RWPE1 (cell line): ENCODE measurements around the gene TMEM125.

ENCODE experiments used
- CTCF ChIA-PET: fragments of 350-600 bp; sonication (Branson Sonifier 250); formaldehyde crosslinking; extraction: SDS; loops from one replicate; lab custom pipeline; 2021; lab: Yijun Ruan, JAX
- POLR2A ChIA-PET: fragments of 400-600 bp; formaldehyde crosslinking; extraction: SDS; loops from one replicate; lab custom pipeline; 2020; ENCODE audit warnings: antibody characterized with exemption; ENCODE audit not compliant: low non-redundant PET; lab: Yijun Ruan, JAX
- DNase-seq: peaks from one replicate; pipeline ENCODE4 v3.0.0; 2012; ENCODE audit warnings: low spot score
- H3K27ac ChIP-seq: fragments of 450-650 bp; 2 replicates; pipeline ENCODE4 v1.5.1; 2017
- TF ChIP-seq, protein P1 (sequence below): fragments of 450-650 bp; conservative IDR thresholded peaks from 2 replicates; pipeline ENCODE4 v1.5.1; 2017; ENCODE audit warnings: low read depth, mild to moderate bottlenecking

Gene TMEM125

DNA sequence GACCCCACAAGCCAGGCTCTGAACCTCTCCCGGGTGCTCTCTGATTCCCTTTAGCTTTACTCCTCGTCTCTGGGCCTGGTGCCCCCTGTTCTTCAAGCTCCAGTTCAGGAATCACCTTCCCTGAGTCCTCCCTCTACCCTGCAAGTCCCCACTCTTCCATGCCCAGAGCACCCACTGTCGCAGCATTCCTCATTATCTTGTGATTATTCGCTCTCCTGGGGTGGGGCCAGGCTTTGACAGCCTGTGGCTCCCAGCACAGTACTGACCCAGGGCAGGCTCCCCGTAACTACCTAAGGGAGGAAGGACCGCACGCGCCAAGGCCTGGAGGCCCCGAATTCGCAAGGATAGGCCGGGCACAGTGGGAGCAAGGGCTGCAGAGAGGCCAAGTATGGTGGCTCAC is 16.3 kb downstream of the TMEM125 start:
- no peak overlapping the region for H3K27ac ChIP-seq
- POLR2A ChIA-PET: interaction anchor here (1.1 kb wide), 1 partner anchor 72 kb away, joined by 4 read pairs; no protein-coding TSS in a partner anchor
- CTCF ChIA-PET: interaction anchor here (0.6 to 2.2 kb wide), 8 partner anchors 8 to 158 kb away, joined by 3 to 15 read pairs (median 4); no protein-coding TSS in a partner anchor

DNA sequence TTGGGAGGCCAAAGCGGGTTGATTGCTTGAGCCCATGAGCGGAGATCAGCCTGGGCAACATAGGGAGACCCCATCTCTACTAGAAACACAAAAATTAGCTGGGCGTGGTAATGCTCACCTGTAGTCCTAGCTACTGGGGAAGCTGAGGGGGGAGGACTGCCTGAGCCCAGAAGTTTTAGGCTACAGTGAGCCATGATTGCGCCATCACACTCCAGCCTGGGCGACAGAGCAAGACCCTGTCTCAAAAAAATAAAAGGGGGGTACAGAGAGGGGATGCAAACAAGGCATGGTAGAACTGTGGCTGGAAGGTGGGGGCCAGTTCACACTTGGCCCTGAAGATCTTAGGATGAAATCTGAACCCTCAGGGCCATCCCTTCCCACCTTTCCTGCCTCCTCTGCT is 16.8 kb downstream of the TMEM125 start:
- DNase-seq: no peak
- CTCF ChIA-PET: interaction anchor here (1.5 kb wide), 1 partner anchor 14 kb away, joined by 4 read pairs; no protein-coding TSS in a partner anchor
- TF ChIP-seq, protein P1, sequence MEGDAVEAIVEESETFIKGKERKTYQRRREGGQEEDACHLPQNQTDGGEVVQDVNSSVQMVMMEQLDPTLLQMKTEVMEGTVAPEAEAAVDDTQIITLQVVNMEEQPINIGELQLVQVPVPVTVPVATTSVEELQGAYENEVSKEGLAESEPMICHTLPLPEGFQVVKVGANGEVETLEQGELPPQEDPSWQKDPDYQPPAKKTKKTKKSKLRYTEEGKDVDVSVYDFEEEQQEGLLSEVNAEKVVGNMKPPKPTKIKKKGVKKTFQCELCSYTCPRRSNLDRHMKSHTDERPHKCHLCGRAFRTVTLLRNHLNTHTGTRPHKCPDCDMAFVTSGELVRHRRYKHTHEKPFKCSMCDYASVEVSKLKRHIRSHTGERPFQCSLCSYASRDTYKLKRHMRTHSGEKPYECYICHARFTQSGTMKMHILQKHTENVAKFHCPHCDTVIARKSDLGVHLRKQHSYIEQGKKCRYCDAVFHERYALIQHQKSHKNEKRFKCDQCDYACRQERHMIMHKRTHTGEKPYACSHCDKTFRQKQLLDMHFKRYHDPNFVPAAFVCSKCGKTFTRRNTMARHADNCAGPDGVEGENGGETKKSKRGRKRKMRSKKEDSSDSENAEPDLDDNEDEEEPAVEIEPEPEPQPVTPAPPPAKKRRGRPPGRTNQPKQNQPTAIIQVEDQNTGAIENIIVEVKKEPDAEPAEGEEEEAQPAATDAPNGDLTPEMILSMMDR: no peak
- no peak overlapping the region for H3K27ac ChIP-seq
- POLR2A ChIA-PET: no interaction called here

More for the DNA sequence above, 16.3 kb downstream of the TMEM125 start:
- TF ChIP-seq, protein P1: no peak
- DNase-seq: no peak

DNA sequence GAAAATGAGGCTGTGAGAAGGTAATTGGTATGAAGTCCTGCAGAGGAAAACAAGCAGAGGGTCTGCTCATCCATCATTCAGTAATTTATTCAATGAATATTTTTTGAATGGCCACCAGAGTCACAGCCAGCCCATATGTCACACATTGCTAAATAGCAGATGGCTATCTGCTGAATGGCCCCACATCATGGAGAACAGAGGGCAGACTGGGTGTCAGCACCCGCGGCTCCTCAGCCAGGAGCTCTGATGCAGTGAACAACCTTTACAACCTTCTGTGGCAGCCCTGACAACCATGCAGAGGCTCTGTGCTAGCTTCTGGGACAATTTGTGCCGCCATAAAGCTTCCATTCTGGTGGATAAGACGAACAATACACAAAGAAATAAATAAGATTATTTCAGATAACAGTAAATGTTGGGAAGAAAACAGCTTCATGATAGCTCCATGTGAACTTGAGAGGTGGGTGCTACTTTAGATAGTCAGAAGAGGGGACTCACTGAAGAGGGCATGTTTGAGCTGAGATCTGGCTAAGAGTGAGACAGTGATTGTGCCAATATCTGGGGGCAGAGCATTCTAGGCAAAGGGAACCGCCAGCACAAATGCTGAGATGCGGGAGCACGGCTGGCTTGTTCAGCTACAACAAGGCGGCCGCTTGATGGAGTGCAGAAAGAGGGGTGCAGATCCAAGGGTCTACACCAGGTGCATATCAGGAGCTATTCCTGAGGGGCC is 18.4 kb downstream of the TMEM125 start:
- DNase-seq: no peak
- no peak overlapping the region for H3K27ac ChIP-seq
- POLR2A ChIA-PET: no interaction called here
- TF ChIP-seq, protein P1: no peak
- CTCF ChIA-PET: no interaction called here

DNA sequence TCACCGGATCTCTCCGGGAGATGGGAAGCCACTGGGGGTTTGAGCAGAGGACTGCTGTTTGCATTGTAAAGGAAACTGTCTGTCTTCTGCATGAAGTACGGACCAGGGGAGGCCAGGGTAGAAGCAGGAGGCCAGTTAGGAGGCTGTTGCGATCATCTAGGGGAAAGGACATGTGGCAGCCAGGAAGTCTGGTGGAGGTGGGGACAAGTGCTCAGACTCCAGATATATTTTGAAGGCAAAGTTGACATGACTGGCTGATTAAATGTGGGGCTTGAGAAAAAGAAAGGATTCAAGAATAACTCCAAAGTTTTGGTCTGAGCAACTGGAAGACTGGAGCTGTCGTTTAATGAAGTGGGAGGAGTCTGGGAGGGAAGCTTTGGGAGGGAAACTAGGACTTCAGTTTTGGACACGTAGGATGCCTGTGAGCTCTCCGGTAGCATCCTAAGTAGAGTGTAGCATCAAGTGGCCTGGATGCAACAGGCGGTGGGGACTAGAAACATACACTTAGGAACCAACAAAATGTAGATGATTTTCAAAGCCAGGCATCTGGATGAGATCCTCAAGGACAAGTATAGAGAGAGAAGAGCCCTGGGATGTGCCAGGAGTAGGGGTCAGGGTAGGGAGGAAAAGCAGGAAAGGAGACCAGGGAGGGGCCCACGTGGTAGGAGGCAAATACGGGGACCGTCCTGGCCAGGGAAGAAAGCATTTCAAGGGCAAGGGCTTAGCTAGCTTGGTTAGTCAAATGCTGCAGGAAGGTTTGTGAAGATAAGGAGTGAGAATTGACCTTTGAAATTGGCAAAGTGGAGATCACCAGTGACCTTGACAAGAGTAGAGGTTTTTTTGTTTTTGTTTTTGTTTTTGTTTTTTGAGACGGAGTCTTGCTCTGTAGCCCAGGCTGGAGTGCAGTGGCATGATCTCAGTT is 19.3 kb downstream of the TMEM125 start:
- DNase-seq: no peak
- ChIA-PET POLR2A (no interaction called here), CTCF (no interaction called here)
- TF ChIP-seq, protein P1: no peak
- no peak overlapping the region for H3K27ac ChIP-seq

DNA sequence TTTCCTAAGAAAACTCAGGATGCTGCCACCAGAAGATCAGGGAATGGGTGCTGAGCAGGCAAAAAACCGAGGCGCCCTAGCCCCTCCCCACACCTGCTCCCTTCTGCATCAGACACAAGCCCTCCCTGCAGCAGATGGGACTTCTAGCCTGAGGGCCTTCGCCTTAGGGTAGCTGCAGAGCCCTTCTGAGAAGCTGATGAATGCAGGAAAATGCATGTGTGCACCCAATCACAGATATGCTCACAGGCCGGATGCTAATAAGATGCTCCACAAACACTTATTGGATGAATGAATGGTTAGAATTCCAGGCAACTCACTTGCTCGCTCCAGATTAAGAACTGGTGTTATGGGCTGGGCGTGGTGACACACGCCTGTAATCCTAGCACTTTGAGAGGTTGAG is 22.4 kb downstream of the TMEM125 start:
- POLR2A ChIA-PET: interaction anchor here (0.7 kb wide), 1 partner anchor 29 kb away, joined by 3 read pairs; no protein-coding TSS in a partner anchor
- no peak overlapping the region for H3K27ac ChIP-seq
- TF ChIP-seq, protein P1: no peak
- DNase-seq: no peak
- CTCF ChIA-PET: interaction anchor here (3.3 kb wide), 1 partner anchor 7 kb away, joined by 15 read pairs; the partner anchor contains the start of gene C1orf210

DNA sequence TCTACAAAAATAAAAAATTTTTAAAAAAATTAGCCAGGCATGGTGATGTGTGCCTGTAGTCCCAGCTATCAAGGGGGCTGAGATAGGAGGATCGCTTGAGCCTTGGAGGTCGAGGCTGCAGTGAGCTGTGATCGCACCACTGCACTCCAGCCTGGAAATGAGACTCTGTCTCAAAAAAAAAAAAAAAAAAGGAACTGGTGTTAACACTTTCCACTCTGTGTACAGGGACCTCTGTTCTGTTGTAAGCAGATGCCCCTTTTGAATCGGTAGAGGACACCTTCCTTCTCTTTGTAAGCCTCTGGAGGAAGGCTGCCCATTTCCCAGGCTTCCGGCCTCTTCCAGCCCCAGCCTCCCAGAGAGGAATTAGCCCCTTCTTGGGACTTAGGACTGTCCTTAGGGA is 22.9 kb downstream of the TMEM125 start:
- POLR2A ChIA-PET: no interaction called here
- TF ChIP-seq, protein P1: no peak

More for the DNA sequence above, 22.9 kb downstream of the TMEM125 start:
- no peak for DNase-seq
- CTCF ChIA-PET: interaction anchor here (3.3 kb wide), 1 partner anchor 8 kb away, joined by 15 read pairs; the partner anchor contains the start of gene C1orf210
- no peak overlapping the region for H3K27ac ChIP-seq
